CD4-positive, alpha-beta T cell treated with Interleukin-15 for 1 hour (primary cell): Measurements from ENCODE around the gene STRA8.
A peak's percentile ranks its signal among the peaks of the same experiment; 100 is the strongest.

ENCODE experiments used
- DNase-seq: peaks from one replicate; pipeline ENCODE4 v3.0.0-alpha.2; 2020

Gene STRA8

DNA sequence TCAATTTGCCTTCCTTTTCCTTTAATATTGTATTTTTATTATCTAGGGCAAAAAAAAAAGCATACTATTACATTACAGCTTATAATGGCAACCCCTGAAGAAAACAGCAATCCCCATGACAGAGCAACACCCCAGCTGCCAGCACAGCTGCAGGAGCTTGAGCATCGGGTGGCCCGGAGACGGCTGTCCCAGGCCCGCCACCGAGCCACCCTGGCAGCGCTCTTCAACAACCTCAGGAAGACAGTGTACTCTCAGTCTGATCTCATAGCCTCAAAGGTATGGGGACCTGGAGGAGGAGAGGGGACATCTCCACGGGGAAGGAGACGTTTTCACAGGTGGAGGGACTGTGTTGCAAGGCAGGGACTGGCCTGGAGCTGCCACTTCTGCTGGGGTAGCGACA, 6.8 kb downstream of the STRA8 start:
- DNase-seq = no peak

GRCh38 chr7:135242096-135242684, 8.6 kb downstream of the STRA8 start:
- DNase-seq = no peak

GRCh38 chr7:135245226-135246190, 11.9 kb downstream of the STRA8 start:
- no peak for DNase-seq

DNA sequence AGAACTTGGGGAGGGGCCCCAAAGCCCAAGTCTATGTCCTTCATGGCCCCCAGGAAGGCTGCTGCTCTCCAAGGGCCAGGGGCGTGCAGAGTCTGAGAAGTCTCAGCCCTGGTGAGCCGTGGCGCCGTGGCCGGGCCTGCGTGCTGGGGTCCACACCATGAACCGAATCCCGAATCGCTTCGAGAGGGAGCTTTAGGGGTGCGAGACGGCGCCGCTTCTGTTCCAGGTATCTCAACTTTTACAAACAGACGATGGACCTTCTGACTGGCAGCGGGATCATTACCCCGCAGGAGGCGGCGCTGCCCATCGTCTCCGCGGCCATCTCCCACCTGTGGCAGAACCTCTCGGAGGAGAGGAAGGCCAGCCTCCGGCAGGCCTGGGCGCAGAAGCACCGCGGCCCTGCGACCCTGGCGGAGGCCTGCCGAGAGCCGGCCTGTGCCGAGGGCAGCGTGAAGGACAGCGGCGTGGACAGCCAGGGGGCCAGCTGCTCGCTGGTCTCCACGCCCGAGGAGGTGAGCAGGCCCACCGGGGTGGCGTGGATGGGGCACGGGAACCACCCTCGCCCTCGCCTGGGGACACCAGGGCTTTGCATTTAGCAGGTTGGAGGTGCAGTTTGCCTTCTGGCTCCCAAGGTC, 12.7 kb downstream of the STRA8 start:
- no peak for DNase-seq

GRCh38 chr7:135247746-135248471, 14.3 kb downstream of the STRA8 start:
- no peak for DNase-seq

DNA sequence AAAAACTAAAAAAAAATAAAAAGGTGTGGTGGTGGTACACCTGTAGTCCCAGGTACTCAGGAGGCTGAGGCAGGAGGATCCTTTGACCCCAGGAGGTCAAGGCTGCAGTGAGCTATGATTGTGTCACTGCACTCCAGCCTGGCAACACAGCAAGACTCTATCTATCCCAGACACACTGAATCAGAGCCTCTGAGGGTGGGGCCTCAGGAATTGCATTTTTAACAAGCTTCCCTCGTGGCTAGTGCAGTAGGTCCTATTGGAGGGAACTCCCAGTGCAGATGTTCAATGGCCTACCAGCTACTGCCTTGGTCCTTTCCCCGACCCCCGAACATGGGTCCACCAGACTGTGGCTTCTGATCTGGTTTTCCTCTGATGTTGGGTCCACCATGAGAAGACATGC, 14.9 kb downstream of the STRA8 start:
- DNase-seq = no peak

- no peak for DNase-seq
These were observed 18.1 kb downstream of the STRA8 start for GRCh38 chr7:135251496-135252391.

- peak; percentile 49 for DNase-seq
These were observed 20.5 kb downstream of the STRA8 start for GRCh38 chr7:135253851-135254771.

GRCh38 chr7:135257790-135258189, 24.2 kb downstream of the STRA8 start:
- DNase-seq = no peak

GRCh38 chr7:135258585-135258984, 24.9 kb downstream of the STRA8 start:
- no peak for DNase-seq

DNA sequence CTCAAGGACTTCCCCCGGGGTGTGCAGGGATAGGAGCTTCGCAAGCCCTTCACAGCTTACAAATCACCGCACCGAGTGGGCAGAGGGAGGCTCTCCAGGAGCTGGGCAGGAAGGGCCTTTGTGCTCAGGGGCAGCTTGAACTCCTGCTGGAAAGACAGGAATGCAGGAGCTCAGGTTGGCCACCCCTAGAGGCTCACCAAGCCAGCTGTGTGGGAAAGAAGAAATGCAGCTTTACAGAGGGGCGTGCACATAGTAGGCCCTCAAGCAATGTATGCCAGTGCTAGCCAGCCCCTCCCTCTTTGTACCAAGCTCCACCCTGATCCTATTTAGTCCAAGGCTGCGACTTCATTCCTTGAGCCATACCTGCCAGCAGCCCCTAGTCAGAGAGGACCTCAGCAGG, 26.1 kb downstream of the STRA8 start:
- DNase-seq = no peak

DNA sequence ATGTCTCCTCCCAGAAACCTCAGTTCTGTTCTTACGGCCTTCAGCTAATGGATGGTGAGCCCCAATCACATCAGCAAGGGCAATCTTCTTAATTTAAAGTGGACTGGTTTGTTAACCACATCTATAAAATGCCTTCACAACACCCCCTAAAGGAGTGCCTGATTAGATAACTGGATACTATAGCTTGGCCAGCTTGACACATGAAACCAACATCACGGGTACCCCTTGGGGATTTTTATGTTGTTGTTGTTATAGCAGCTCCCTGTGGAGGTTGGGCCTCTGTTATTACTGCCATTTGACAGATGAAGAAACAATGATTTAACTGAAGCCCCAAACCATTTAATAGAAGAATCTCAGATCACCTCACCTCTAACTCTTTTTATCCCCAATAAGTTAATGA, 26.8 kb downstream of the STRA8 start:
- DNase-seq = no peak

DNA sequence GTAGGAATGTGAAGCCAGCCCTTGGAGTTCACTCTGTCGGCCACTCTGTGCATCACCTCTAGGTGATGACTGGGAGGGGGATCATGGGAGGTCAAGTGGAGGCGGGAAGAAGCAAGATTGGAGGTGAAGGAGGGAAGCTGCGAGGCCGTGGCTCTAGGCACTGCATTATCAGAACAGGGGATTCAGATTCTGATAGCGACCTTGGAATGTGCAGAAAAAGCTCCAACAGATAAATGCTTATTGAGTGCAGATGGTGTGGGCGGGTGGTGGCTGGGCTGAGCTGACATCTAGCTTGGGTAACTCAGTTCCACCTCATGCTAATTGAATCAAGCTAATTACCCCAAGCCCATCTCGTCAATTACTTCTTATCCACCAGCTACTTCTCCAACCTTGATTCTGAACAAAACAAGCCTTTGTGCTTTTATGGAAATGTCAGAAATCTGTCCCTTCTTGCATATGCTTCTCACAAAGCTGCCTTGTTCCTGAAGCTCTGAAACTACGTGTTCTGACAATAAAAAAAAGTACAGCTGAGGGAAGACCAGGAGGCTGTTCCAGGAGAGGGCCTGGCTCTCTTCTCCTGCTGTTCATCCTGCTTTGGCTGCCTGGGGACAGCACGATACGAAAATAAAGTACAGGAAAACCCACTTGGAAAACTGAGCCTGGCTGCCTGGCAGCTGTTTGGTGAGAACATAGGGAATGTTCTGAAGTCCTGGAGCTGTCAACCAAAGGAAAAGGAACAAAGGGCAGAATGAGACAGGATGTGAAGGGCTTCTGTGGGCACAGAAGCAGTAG, 27.5 kb downstream of the STRA8 start:
- DNase-seq = no peak

- no peak for DNase-seq
These were observed 29.1 kb downstream of the STRA8 start for GRCh38 chr7:135262623-135263320.

DNA sequence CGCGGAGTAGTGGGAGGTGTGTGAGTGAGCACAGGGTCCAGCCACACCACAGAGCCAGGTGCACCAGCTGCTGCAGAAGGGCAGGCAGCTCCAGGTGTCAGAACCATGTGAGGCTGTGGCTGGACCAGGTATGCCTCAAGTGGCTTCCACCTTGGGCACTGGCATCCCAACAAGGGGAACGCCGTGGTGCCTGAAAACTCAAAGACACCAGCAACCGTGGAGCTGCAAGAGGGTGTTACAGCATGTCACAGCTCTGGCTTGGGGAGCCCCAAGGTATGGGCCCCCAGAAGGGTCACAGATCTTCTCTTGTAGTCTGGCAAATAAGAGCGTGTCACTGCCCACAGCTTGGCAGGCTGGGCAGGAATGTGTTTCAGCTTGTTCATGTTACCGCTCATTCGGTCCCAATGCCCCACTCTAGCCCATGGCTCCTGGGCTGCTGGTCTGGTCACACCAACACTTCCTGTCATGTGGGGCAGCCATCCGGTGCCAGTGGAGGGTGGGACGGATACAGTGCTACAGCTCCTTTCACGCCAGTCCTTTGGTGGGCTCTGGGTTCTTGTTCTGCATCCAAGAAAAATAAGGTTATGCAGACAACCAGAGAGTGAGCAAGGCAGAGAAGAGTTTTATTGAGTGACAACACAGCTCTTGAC, 29.8 kb downstream of the STRA8 start:
- DNase-seq = no peak

DNA sequence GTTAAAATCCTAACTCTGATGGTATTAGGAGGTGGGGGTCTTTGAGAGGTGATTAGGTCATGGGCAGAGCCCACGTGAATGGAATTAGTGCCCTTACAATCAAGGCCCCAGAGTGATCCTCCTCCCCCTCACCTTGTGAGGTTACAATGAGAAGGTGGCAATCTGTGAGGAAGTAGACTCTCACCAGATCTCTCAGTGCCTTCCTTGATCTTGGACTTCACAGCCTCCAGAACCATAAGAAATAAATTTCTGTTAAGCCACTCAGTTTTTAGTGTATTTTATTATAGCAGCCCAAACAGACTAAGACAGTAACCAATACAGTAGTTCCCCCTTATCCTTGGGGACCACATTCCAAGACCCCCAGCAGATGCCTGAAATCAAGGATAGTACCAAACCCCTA, 32.0 kb downstream of the STRA8 start:
- no peak for DNase-seq

DNA sequence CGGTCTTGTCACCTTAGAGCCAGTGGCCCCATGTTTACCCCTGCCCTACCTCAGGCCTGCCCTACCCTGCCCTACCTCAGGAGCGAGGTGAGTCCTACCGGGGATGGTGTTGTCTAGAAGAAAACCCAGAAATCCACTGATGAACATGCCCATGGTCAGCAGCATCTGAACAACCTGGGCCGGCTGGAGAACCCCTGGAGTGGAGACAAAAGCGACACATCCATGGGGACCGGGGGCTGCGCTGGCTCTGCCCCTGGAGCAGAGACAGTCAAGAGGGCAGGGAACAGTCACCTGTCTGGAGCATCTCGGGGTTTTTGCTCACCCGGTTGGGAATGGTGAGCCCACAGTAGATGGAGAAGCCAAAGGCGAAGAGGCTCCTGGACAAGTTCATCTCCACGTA, 36.3 kb downstream of the STRA8 start:
- no peak for DNase-seq

GRCh38 chr7:135270577-135271254, 37.1 kb downstream of the STRA8 start:
- no peak for DNase-seq
